SHP77 treated with DMSO at 0.1 percent for 48 hours (cell line): Measurements from ENCODE around the gene RNPEP.
"Not testable (repeated sequence)": the region's sequence is repeated elsewhere in the genome, so short reads cannot be mapped to it uniquely, and the experiment has no call there.

Experiments
- DNase-seq: peaks from one replicate; lab custom pipeline; 2025; lab: John Stamatoyannopoulos, UW

The RNPEP gene

GRCh38 chr1:202036595-202037387 is 54.3 kb downstream of the RNPEP start:
- DNase-seq, result no peak

GRCh38 chr1:202037706-202038296 is 55.4 kb downstream of the RNPEP start:
- no peak for DNase-seq

DNA sequence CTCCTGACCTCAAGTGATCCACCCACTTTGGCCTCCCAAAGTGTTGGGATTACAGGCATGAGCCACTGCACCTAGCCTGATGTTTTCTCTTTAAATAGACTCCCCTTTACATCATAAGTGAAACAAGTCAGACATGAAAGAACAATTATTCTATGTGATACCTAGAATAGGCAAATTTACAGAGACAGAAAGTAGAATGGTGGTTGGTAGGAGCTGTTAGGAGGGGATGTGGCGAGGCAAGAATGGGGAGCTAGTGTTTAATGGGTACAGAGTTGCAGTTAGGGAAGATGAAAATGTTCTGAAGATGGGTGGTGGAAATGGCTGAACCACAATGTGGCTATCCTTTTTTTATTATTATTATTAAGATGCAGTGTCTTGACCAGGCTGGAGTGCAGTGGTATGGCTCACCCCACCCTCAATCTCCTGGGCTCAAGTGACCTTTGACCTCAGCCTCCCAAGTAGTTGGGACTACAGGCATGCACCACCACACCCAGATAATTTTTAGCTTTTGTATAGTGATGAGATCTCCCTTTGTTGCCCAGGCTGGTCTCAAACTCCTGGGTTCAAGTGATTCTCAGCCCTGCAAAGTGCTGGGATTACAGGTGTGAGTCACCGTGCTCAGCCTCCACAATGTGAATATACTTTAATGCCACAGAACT is 56.4 kb downstream of the RNPEP start:
- no peak for DNase-seq

- DNase-seq, result no peak
Observed at GRCh38 chr1:202045705-202046104, 63.3 kb downstream of the RNPEP start.

- no peak for DNase-seq
Observed at GRCh38 chr1:202046227-202046626, 63.8 kb downstream of the RNPEP start.

DNA sequence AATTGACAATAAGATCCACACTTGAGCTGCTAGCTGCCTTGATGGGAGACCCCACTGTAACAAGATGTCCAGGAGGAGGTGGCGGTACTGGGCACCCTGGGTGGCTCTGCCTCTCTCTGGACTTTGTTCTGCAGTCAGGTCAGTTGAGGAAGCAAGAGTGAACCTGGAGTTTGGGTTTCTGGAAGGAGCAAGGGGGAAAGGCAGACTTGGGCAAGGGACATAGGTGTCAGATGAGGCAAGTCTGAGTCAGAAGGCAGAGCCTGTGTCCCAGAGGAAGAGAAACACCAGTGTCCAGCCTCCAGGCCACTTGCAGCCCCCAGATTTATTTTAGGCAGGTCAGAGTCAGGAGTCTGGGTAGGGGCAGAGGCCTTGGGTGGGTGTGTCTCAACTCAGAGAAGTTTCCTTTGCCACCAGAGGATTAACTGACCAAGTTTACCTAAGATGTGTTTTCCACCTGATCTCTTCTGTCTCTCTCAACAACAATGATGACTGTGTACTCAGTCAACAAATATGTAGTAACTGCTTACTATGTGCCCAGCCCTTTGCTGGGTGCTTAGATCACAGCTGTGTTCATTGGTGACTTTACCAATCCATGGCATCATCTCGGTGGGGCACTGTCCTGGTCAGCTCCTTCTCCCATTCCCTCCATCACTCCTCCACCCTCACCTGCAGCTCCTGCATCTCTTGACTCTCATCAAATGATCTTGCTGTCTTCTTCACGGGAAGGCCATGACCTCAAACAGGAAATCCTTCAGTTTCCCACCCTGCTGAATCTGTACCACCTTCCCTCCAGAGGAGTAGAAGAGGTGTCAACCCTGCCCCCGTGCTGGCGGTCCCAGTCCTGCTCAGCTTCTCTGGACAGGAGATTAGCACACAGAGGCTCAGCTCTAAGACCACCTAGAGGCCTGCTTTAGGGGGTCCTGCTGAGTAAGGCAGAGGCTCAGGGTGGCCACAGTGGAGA is 64.6 kb downstream of the RNPEP start:
- DNase-seq, result no peak

- no peak for DNase-seq
Observed at GRCh38 chr1:202047977-202048376, 65.5 kb downstream of the RNPEP start.

GRCh38 chr1:202049129-202049528 is 66.7 kb downstream of the RNPEP start:
- no peak for DNase-seq

GRCh38 chr1:202054094-202054493 is 71.6 kb downstream of the RNPEP start:
- DNase-seq, result no peak

DNA sequence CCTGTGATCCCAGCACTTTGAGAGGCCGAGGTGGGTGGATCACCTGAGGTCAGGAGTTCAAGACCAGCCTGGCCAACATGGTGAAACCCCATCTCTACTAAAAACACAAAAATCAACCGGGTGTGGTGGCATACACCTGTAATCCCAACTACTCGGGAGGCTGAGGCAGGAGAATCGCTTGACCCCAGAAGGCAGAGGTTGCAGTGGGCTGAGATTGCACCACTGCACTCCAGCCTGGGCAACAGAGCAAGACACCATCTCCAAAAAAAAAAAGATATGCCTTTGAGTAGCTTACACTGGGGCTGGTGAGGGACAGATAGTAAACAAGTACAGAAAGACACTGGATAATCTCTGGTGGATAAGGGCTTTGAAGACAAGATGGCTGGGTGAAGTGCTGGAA is 72.2 kb downstream of the RNPEP start:
- DNase-seq, result not testable (repeated sequence)
